ENCODE results near the gene GRIP1.

DNA sequence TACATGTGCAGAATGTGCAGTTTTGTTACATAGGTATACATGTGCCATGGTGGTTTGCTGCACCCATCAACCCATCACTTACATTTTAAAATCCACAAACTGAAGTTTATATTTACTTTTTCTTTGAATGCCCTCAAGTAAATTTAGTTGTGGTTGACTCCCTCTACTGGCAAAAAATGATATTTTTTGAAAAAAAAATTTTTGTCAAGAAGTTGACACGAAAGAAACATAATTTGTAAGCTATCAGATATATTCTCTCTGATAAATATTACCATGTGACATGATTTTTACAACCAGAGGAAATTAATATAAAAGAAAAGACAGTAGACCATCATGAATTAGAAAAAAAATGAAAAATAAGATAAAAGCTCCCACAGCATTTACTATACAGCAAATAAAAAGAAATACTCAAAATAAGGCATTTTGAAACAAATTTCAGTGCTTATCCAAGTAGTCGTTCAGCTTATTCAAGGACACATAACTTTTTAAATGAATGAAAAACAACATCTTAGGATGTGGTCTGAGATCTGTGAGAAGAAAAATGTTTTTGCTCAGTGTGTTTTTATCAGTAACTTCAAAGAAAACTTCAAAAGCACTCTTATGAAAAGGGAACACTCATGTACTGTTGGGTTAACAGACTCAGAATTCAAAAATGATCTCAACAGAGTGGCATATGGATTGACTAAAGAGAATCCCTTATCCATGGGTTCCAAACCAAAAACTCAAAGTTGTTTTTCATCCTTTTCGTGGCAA is 30.0 kb upstream of the GRIP1 start:
- TF ChIP-seq, protein P1, sequence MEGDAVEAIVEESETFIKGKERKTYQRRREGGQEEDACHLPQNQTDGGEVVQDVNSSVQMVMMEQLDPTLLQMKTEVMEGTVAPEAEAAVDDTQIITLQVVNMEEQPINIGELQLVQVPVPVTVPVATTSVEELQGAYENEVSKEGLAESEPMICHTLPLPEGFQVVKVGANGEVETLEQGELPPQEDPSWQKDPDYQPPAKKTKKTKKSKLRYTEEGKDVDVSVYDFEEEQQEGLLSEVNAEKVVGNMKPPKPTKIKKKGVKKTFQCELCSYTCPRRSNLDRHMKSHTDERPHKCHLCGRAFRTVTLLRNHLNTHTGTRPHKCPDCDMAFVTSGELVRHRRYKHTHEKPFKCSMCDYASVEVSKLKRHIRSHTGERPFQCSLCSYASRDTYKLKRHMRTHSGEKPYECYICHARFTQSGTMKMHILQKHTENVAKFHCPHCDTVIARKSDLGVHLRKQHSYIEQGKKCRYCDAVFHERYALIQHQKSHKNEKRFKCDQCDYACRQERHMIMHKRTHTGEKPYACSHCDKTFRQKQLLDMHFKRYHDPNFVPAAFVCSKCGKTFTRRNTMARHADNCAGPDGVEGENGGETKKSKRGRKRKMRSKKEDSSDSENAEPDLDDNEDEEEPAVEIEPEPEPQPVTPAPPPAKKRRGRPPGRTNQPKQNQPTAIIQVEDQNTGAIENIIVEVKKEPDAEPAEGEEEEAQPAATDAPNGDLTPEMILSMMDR (IDR thresholded peaks at IDR 0.05; ENCODE audit: insufficient read depth, low read length), result no peak
- no peak for TF ChIP-seq POLR2AphosphoS5 (IDR thresholded peaks at IDR 0.05; ENCODE audit: low read depth)
- TF ChIP-seq, protein P2, sequence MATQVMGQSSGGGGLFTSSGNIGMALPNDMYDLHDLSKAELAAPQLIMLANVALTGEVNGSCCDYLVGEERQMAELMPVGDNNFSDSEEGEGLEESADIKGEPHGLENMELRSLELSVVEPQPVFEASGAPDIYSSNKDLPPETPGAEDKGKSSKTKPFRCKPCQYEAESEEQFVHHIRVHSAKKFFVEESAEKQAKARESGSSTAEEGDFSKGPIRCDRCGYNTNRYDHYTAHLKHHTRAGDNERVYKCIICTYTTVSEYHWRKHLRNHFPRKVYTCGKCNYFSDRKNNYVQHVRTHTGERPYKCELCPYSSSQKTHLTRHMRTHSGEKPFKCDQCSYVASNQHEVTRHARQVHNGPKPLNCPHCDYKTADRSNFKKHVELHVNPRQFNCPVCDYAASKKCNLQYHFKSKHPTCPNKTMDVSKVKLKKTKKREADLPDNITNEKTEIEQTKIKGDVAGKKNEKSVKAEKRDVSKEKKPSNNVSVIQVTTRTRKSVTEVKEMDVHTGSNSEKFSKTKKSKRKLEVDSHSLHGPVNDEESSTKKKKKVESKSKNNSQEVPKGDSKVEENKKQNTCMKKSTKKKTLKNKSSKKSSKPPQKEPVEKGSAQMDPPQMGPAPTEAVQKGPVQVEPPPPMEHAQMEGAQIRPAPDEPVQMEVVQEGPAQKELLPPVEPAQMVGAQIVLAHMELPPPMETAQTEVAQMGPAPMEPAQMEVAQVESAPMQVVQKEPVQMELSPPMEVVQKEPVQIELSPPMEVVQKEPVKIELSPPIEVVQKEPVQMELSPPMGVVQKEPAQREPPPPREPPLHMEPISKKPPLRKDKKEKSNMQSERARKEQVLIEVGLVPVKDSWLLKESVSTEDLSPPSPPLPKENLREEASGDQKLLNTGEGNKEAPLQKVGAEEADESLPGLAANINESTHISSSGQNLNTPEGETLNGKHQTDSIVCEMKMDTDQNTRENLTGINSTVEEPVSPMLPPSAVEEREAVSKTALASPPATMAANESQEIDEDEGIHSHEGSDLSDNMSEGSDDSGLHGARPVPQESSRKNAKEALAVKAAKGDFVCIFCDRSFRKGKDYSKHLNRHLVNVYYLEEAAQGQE (IDR thresholded peaks at IDR 0.05; ENCODE audit: insufficient replicate concordance, low read depth), result no peak
